GM10847 (cell line): ENCODE results near the gene ACADVL.
A peak's percentile ranks its signal among the peaks of the same experiment; 100 is the strongest.

Source experiments
- POLR2A ChIP-seq: IDR thresholded peaks from 2 replicates; pipeline ENCODE4 v1.6.1; 2011; ENCODE audit not compliant: insufficient read length; ENCODE audit errors: extremely low read depth

ACADVL gene

DNA sequence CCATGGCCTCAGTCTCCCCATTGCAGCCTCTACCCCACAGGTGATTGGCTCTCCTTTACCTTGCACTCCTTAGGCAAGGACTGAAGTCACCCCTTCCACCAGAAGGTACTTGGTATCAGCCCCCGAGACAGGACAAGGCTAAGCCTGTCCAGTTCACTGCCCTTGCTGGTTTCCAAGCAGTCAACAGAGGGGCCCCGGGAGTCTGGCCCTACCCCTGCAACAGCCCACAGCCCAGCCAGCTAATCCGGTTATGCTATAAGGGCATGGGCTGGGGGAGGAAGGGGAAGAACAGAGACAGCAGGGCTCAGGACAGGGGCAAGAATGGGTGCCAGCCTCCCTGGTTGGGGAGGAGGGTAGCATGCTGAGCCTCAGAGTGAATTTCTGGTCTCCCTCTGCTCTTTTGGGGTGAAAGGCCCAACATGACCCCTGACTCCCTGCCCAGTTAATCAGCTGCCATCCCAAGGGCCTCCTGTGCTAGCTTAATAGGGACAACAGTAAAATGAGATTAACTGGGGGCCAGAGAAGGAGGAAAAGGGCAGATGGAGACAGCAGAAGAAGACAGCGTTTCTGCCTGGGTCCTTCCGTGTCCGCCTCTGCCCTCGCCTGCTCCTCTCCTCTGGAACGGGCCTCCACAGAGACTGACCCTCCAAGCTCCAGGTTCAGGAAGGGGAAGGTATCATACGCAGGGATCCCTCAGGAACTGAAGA, 10.8 kb upstream of the ACADVL start:
- no peak for TF ChIP-seq POLR2A

DNA sequence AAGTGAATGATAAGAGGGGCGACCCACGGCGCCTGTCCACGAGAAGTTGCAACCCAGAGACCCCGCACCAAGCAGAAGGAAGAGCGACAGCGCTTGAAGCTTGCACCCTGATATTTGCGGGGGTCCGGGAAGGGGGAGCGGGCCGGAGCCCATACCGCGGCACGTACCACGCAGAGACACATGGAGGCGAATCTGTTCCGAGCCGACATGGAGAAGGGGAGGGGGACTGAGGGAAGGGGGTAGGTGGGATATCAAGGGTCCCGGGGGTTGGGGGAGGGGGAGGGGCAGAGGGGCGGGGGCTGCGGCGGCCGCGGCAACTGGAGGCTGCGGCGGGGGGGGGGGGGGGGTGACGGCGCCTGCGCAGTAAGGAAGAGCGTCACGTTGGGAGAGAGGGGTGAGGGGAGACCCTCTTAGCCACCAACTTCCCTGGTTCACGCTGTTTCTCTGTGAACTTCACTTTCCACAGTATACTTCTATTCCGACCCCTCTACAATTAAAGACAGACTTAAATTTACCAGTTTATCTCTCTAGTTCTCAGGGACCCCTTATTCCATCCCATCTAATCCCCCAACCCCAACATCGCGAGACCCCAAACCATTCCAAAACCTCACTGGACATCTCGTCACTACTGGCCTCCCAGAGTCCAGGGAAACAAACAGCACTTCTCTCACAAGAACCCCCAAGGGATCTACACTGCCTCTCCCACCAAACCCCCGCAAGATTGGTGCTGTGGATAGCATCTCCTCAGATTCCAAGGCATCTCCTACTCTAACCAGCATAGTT, 8.1 kb upstream of the ACADVL start:
- TF ChIP-seq POLR2A, result no peak

DNA sequence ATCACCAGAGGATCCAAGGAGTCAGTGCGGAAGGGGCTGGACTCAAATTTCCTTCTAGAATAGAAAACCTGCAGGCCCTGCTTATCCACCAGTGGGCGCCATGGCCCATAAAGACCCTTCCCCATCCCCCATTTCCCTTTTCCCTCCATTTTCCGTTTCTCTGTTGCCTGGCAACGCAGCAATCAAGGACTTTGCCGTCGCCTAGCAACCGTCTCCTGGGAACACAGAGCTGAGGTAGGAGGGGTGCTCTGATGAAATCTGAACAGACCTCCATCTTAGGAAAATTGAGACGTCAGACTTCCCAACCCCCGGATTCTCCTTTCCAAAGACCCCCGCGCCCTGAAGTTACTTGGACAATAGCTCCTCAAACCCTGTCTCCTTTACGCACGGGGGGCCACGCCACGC, 5.8 kb upstream of the ACADVL start:
- TF ChIP-seq POLR2A, result no peak

DNA sequence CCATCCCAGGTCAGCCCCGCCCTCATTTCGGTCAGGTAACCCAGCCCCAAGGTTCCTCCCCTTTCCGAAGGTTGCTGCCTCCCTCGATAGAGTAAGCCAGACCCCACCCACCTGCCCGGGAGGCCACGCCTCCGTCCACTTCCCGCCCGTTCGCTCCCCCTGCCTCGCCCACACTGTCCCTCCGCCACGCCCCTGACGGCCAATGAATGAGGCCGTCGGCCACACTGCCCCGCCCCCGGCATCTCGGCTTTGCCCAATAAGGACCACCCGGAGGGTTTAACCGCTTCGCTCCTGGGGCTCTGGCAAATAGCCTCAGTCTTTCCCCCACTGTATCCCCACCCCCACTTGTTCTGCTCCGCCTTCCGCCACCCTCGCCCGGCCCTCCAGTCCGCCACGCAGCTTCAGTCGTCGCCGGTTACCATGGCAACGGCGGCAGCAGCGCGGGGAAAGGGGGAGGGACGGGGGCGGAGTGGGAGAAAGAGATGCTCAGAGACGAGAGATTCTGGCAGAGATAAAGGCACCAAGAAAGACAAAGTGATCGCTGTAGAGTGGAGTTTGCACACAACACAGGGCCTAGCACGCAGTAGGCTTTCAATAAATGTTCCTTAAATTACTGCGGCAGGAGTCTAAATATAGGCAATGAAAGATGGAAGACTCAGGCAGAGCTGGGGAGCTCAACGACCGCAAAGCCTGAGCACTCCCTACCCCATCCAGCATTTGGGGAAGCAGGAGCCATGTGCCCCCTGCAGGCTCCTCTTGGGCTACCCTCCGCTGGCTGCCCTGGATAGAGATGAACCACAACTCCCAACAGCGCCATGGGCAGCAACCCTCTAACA, 5.2 kb upstream of the ACADVL start:
- no peak for TF ChIP-seq POLR2A

DNA sequence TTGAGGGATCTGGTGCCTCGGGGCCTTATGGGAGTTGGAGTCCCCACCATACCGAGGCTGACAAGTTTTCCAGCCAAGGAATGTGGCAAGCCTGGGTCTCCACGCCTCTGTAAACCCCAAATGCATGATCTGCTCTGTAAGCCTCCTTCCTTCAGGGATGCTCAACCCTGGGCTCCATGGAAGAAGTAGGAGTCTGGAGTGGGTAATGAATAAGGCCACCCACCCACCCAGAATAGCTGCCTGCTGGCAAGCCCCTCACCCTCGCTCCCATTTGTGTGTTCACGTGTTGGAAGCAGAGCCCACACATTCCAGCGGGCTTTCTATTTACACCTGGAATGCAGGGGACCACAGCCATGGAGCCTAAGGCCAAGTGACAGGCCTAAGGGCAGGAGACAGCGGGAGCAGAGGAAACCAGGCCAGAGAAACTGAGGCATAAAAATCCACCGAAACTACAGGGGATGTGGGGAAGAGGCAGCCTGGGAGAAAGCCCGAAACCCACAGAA, 4.6 kb upstream of the ACADVL start:
- no peak for TF ChIP-seq POLR2A

DNA sequence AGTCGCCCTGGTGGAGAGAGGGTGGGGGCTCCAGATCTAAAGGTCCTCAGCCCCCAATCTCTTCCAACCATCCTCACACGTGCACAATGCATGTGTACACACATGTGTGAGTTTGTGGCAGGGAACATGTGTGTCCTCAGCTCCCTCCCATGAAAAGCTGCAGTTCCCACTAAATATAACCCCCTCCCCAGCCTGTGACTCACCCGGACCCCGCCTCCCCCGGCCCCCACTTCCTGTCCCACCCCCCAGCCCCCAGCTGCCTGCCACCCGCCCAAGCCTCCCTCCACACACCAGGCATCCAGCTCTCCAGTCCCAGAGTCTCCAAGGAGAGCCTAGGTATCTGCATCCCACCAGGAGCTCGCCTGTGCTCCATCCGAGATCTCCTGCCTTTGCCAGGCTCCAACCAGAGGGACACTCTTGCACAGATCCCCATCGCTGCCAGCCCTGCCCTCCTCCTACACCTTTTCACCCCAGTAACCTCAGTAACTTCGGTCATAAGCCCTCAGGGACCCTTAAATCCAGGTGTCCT, 4.0 kb upstream of the ACADVL start:
- no peak for TF ChIP-seq POLR2A

DNA sequence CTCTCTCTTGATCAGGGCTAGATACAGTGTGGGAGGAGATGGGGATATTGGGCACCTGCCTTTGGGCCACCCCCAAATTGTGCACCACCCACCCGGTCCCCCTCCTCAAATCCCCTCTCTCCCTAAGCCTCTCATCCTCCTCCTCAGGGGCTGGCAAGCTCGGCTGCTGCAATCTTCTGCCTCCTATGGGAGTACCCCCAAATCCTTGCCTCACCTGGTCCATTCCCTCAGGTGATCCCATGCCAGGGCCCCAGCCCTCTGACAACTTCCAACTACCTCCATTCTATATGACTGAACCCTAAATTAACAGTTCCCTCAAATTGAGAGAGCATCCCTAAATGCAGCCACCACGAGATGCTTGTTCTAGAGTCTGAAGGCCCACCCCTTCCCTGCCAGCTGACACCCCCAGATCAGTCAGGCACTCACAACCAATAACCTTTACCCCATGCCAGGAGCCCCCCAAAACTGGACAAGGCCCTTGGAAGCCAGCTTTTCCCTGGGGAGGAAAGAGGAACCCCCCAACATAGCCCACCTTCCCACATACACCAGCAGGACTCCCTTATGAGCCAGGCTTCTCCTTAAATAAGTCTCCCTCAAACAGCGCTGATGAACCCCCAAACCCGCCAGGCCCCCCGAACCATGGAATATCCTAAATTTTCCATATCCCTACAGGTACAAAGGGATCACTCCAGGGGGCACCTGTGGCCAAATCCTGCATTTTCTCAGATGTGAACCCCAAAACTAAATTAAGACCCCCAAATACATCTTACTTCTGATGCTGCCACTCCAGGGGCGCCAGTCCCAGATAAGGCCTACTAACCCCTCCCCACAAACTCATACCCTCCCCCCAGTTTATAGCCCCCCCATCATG, 3.3 kb upstream of the ACADVL start:
- TF ChIP-seq POLR2A, result no peak

DNA sequence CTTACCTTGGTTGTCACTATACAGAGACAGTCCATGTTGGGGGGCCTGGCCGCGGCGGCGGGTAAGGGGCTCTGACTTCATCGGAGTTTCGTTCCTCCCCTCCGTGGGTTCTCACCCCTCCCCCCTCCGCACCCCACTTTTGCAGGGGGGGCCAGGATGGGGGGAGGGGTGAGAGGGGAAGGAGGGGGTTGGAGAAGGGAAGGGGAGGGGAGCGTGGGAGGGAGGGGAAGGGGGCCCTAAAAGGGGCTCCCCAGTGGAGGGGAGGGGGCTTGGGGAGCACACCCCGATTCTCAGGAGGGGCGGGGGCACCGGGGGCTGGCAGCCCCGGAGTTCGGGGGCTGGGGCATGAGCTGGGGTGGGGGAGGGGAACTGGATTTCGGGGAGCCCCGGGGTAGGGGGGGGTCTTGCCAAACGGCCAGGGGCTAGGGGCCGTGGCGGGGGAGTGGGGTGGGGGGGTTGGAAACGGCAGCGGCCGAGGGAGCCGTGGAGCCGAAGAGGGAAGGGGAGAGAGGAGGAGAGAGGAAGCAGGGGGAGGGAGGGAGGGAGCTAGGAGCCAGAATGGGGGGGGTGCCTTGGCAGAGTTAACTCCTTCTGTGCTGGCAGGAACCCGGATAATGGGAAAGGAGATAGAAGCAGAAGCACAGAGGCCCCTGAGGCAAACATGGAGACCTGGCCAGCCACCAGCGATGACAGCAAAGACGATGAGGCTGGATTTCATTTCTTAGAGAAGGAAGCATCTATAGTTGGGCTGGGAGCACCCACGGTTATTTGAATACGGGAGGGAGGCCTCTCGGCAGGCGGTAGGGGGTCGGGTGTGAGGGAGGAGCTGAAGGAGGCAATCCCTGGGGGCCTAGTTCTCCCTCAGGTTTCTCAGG, 2.4 kb upstream of the ACADVL start:
- no peak for TF ChIP-seq POLR2A

DNA sequence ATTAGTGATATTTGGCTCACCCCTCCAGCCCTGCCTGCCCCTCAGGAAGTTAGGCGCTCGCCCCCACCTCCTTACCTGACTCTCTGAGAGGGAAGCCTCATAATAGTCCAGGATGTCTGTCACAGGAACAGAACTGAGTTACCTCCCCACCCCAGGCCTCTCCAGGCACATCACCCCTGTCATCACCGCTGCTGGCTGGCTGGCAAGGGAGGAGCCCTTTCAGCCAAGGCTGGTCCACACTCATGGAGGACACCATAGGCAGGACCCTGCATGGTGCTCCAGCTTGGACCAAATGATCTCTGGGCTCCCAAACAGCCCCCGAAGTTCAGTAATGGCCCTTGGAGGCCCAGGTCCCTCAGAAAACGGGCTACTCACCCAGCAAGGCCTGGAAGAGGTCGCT, 1.6 kb upstream of the ACADVL start:
- no peak for TF ChIP-seq POLR2A

DNA sequence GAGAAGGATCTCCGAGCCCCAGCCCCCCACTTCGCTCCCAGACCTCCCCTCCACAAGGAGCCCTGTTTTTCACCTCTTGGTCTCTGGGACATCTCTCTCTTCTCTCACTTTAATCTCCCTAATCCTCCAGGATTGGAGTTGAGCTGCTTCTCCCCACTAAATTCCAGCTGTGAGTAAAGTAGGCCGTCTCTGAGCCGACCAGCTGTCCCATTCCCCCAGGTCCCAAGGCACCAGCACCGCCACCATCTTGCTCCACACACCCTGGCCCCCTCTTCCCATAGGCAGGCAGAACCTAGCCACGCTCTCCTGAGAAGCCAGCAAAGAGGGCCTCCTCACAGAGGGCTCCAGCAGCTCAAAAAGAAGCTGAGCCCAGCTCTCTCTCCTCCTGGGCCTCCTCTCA, 980 bp upstream of the ACADVL start:
- no peak for TF ChIP-seq POLR2A

DNA sequence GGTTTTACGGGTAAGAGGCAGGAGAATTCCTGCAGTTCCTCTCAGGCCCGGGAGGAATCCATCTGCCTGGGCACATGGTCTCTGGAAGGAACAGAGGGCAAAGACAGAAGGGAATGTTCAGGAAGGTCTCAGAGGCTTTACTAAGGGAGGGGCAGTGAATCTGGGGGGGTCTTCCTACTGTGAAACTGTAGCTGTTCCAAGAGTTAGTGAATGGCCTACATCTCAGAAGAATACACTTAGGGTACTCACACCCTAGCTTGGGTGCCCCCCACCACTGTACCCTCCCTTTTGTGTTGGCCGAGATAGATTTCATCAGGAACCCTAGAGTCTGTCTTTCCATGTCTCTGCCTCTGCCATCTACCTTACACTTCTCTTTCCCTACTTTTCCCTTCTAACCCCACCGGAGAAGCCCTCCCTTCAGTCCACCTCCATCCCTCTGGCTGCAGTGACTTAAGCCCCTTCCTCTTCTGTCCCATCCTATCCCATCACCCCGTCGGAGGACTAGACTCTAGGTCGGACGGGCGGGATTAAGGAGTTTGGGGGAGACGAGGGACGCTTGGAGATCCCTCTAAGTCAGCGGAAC, 418 bp upstream of the ACADVL start:
- TF ChIP-seq POLR2A, result no peak

DNA sequence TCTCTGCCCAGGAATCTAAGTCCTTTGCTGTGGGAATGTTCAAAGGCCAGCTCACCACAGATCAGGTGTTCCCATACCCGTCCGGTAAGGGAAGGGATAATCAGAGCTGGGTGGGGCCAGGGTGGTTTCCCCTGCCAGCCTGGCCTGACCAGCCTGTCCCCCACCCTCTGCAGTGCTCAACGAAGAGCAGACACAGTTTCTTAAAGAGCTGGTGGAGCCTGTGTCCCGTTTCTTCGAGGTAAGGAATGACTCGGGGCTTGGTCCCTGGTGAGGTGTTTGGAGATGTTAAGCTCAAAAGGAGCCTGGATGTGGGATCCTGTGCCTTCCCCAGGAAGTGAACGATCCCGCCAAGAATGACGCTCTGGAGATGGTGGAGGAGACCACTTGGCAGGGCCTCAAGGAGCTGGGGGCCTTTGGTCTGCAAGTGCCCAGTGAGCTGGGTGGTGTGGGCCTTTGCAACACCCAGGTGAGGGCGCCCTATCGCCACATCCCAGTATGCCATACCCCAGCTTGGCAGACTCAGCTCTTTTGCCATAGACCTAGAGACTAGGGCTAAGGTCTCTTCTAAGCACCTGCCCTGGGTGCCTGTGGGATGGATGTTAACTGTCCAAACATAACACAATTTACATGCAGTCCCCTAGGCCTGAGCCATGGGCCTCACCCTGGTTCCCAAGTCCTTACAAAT, 997 bp downstream of the ACADVL start:
- TF ChIP-seq POLR2A, result peak; percentile 17

DNA sequence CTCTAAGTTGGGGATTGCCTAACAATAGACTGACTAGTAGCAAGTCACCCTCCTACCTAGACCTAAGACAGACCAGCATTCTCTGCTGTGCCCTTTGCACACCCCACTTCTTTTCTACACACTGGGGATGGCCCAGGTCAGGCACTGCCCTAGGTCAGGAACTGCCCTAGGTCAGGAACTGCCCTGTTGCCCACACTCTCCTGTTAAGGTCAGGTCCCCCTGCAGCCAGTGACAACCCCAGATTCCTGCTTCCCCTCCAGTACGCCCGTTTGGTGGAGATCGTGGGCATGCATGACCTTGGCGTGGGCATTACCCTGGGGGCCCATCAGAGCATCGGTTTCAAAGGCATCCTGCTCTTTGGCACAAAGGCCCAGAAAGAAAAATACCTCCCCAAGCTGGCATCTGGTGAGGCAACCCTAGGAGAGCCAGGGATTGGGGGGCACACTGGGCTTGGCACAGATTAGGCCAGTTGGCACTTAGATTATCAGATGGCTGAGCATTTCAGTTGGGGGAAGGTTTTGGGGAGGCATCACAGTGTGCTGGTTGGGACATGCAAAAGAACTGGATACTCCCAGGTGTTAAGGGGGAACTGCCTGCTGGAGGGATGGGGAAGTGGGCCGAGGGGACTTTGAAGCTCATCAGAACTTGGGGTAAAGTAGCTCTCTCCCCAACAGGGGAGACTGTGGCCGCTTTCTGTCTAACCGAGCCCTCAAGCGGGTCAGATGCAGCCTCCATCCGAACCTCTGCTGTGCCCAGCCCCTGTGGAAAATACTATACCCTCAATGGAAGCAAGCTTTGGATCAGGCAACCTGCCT, 1.7 kb downstream of the ACADVL start:
- TF ChIP-seq POLR2A, result no peak
